NCI-H82 treated with DMSO at 0.1 percent for 48 hours (cell line): ENCODE results near the gene ABCB8.

ENCODE experiments used
- DNase-seq: peaks from one replicate; lab custom pipeline; 2025; ENCODE audit not compliant: unreplicated experiment; lab: John Stamatoyannopoulos, UW

Gene ABCB8

GRCh38 chr7:151056666-151057505 is 28.6 kb downstream of the ABCB8 start:
- no peak for DNase-seq

DNA sequence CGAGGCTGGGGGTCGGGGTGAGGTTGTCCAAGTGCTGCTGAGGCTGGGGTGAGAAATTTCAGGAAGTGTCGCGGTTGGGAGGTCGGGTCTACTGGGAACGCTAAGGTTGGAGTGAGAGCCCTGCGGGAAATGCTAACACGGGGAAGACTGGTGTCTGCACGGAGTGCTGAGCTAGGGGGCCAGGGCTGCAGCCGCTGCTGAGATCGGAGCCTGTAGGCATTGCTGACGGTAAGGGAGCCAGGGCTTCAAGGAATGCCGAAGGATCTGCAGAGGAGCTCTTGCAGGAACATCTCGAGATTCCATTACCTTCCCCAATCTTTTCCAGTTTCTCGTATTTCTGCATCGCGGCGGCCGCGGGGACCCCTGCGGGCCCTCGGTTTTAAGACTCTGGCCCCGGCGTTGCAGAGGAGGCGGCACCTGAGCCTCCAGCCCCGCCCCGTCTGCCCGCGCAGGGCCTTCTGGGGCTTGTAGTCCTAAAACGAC is 29.3 kb downstream of the ABCB8 start, which contains the start of gene CDK5:
Gene CDK5, minus strand, starts transcription at position 392 of the 483 bp plus-strand sequence. Its CDS starts 49 bp downstream, at position 343.
- peak; percentile 52 for DNase-seq

GRCh38 chr7:151057989-151058780 is 29.9 kb downstream of the ABCB8 start:
- peak; percentile 99 for DNase-seq

DNA sequence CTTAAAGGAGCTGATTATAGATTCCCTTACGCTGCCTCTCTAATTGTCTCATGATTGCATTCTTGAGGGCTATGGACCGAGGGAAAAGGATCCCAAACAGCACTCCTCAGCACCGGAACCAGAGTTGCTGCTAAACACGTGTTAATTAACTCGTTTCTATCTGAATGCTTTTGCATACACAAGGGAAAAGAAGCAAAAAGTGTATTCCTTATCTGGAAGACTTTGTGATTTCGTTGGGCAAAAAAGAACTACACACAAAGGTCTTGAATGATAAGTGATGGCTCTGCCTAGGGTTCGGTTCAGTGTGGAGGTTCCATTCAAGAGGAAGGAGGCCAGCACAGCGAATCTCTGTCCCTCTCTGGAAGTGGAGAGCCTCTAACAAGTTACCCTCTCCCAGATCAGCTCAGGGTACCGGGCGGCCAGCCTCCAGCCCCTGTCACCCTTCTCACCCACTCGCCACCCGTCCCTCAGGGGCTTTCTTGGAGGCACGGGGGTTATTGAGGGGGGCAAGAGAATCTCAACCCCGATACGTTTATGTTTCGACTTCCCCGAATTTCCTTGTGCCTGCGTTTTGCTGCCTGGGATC is 30.6 kb downstream of the ABCB8 start:
- DNase-seq, result no peak

- peak; percentile 50 for DNase-seq
Measured at GRCh38 chr7:151059367-151060112, 31.3 kb downstream of the ABCB8 start, which contains the start of gene SLC4A2. Gene SLC4A2 (plus strand): TSS chr7:151059589. CDS start chr7:151061988, 2,399 bp downstream.

DNA sequence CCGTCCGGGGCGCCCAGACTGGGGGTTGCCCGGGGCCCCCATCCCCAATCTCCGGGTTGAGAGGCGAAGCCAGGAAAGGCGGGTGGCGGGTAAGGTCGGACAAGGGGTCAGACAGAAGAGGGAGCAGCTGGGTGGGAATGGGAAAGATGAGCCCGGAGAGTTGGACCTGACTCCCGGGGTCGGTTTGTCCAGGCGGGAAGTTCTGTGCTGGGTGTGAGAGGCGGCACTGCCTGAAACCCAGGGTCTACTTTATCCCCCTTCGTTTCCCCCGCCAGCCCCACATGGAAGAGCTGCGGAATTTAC is 31.8 kb downstream of the ABCB8 start:
- no peak for DNase-seq

DNA sequence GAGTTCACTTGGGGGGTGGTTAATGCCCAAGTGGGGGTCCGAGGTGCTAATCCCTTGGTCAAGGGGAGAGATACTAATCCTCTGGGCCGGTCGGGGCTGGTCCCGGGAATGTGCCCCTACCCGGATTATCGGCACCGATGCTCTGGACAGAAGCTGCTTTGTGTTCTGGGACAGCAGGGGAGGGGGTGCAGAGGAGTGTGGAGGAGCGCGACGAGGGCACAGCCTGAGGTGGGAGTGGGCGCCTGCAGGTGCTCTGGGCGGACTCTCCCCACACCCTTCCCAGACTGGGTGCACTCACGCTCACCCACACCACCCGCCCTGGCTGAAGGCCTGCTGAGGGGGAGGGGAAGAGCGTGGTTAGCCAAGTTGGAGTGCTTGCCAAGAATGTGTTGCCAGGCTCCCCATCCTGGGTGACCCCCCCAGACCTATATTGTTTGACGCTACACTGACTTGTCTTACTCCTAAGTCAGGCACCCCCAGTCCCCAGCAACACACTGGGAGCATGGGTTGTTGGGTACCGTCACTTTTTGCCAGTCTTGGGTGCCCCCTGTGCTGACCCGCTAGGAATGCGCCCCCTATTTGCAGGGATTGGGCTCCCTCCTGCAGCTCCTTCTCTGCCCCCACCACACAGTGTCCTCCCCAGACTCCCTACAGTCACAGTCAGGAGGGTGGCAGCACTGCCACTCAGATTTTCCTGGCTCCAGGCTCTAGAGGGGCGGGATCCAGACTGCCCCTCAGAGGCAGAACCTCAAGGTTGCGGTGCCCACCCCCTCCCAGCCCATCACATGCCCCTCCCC is 32.4 kb downstream of the ABCB8 start:
- no peak for DNase-seq

- no peak for DNase-seq
Measured at GRCh38 chr7:151061213-151062110, 33.2 kb downstream of the ABCB8 start.

DNA sequence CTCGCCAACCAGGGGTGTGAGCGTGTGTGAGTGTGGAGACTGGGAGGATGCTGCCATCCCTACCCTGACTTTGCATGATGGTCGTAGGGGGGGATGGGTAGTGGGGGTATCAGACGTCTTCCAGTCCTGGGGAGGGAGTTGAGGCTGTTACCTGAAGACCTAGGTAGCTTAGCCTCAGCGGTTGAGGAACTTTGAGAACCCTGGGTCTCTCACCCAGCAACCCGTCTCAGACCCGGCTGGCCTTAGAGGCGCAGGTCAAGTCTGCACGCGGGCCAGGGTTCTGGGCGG is 33.8 kb downstream of the ABCB8 start:
- DNase-seq, result no peak

DNA sequence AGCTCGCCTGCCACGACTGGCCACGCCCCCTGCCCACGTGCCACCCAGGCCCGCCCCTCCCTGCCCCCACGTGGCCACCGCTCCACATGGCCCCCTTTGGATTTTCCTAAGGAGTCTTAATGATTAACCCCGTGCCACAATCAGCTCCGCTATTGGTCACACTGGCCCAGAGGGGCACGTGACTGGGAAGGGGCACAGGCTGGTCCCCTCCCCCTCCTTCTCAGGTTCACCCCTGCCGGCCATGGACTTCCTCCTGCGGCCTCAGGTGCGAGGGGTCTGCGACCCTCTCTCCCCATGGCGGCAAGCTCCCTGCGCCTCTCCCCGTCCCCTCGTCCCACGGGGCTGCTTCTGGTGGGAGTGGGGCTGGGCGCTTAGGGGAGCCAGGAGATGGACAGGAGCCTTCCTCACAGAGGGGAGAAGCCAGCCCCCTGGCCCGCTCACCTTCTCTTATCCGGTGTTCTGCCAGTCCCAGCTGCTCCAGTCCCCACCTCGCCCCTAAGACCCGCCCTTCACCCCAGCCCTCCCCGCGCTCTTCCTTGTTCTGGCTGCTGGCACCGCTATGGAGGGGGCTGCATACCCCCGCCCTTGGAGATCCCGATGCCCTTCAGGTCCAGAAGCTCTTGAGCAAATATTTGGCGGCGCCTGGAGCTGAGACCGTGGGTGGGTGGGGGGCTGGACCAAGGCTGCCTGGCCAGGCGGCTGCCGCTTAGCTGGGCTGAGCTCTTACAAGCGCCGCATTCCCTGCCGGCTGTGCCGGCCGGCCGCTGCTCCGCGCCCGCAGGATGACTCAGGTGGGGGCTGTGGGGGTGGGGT is 34.4 kb downstream of the ABCB8 start:
- DNase-seq, result peak; percentile 80

DNA sequence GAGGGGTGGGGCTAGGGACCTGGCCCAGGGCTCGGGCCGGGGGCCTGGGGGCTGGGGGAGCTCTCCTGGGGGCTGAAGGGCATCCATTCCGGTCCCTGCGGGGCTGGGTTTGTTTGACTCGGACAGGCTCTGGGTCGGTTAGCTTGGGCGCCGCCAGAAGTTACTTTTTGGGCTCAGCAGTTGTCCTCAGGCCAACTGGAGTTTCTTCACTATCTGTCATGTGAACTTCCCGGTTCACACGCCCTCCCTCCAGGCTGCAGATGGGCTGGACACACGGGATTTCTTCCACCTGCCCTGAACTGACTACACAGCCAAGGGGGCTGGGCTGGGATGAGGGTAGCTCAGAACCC is 34.9 kb downstream of the ABCB8 start:
- DNase-seq, result no peak

DNA sequence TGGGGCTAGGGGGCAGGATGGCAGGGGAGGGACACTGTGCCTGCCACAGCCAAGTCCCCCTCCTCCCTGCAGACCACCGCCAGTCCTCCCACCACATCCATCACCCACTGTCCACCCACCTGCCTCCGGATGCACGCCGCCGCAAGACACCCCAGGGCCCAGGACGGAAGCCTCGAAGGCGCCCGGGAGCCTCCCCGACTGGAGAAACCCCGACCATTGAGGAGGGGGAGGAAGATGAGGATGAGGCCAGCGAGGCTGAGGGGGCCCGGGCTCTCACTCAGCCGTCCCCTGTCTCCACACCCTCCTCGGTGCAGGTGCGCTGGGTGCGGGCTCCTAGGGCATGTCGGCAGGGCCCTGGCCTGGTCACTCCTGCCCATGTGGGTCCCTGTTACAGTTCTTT is 36.2 kb downstream of the ABCB8 start:
- DNase-seq, result no peak

DNA sequence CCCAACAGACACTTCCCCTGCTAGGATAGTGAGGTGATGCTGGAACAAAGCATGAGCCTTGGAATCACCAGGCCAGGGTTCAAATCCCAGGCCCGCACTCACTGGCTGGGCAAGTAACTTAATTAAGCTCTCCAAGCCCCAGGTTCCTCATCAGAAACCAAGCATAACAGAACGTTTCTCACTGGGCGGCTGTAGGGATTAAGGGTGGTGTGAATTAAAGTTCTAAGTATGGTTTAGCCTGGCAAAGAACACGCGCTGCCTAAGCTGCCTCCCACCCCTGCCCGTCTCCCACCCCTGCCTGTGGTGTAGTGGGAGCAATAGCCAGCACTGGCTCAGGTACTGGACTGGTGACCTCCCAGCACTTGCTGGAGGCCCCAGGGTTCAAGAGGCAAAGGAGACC is 36.7 kb downstream of the ABCB8 start:
- DNase-seq, result no peak

GRCh38 chr7:151065516-151065915 is 37.3 kb downstream of the ABCB8 start:
- no peak for DNase-seq

DNA sequence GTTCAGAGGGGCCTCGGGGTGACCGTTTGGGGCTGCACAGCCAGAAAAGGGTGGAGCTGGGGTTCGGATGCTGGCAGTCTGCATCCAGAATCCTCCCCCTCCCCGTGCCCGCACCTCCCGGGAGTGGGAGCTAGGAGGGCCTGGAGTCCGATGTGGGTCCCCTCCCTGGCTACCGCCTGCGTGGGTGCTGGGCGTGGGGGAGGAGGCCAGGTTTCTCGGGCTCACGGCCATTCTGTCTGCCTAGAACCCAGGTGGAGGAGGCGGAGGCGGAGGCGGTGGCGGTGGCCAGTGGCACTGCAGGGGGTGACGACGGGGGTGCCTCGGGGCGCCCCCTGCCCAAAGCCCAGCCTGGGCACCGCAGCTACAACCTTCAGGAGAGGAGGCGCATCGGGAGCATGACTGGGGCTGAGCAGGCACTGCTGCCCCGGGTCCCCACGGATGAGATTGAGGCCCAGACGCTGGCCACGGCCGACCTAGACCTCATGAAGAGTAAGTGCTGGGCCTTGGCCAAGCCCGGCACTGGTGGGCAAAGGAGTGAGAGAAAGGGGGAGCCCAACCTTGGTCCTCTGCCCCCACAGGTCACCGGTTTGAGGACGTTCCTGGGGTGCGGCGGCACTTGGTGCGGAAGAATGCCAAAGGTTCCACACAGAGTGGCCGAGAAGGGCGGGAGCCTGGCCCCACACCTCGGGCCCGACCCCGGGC is 38.2 kb downstream of the ABCB8 start:
- no peak for DNase-seq

DNA sequence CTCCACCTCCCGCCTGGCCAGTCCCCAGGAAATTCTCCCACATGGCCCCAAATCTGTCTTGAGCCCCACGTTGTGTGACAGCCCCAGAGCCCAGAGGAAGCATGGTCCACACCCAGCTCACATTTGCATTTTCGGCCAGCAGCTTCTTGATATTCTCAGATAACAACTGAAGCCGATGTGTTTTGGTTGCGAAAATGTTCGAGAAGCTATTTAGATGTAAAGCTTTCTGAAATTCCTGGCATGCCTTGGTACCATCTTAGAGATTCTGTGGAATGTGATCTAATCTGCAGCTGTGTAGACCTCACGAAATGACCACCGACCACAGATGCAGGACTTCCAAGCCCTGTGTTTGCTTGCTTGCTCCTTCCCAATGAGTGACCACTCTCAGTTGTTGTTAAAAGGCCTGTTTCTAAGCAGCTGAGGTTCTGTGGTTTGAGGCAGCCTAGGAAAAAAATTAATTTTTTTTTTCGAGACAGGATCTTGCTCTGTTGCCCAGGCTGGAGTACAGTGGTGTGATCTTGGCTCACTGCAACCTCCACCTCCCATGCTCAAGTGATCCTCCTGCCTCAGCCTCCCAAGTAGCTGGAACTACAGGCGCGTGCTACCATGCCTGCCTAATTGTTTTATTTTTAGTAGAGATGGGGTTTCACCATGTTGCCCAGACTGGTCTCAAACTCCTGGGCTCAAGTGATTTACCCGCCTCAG is 40.0 kb downstream of the ABCB8 start:
- no peak for DNase-seq

DNA sequence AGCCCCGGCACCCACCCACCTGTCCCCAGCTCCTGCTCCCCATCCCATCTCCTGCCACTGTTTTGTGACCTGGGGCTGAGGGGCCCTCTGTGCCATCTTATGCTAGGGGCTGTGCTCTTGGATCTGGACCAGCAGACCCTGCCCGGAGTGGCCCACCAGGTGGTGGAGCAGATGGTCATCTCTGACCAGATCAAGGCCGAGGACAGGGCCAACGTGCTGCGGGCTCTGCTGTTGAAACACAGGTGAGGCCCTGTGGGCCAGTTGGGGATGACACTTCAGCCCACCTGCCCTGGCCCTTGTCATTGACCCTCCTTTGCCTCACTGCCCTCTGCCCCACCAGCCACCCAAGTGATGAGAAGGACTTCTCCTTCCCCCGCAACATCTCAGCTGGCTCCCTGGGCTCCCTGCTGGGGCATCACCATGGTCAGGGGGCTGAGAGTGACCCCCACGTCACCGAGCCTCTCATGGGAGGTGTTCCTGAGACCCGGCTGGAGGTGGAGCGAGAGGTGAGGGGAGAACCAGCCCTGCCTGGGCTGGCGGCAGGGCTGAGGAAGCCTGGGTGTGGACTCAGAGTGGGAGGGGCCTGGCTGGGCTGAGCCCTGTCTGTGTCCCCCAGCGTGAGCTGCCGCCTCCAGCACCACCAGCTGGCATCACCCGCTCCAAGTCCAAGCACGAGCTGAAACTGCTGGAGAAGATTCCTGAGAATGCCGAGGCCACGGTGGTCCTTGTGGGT is 41.8 kb downstream of the ABCB8 start:
- DNase-seq, result no peak
